WTC11 (cell line): ENCODE data around the gene HYAL1.

Experiments
- CBFB ChIP-seq: sonication (generic); formaldehyde crosslinking; IDR thresholded peaks from 2 replicates; pipeline ENCODE4 v1.8.1; 2022; ENCODE audit warnings: mild to moderate bottlenecking, low read depth, missing genetic modification reagents
- CTCF ChIP-seq: fragments of 200-600 bp; IDR thresholded peaks from 2 replicates; pipeline ENCODE4 v1.8.0; 2022; ENCODE audit warnings: antibody characterized with exemption
- IRF1 ChIP-seq: sonication (generic); formaldehyde crosslinking; IDR thresholded peaks from 2 replicates; pipeline ENCODE4 v1.8.0; 2023; ENCODE audit warnings: missing genetic modification reagents
- JAZF1 ChIP-seq: fragments of 250-450 bp; sonication (Bioruptor Pico); IDR thresholded peaks from 2 replicates; pipeline ENCODE4 v1.9.0; 2021; ENCODE audit warnings: moderate library complexity, mild to moderate bottlenecking, inconsistent platforms
- NR1H2 ChIP-seq: sonication (generic); formaldehyde crosslinking; IDR thresholded peaks from 2 replicates; pipeline ENCODE4 v1.9.0; 2021; ENCODE audit warnings: mild to moderate bottlenecking, moderate library complexity, missing genetic modification reagents
- RELA ChIP-seq: sonication (generic); formaldehyde crosslinking; IDR thresholded peaks from 2 replicates; pipeline ENCODE4 v1.8.1; 2022; ENCODE audit warnings: missing genetic modification reagents, mild to moderate bottlenecking, borderline replicate concordance
- USF2 ChIP-seq: sonication (generic); formaldehyde crosslinking; IDR thresholded peaks from 2 replicates; pipeline ENCODE4 v1.8.1; 2023; ENCODE audit warnings: mild to moderate bottlenecking, missing genetic modification reagents, moderate library complexity
- ZNF121 ChIP-seq: sonication (generic); formaldehyde crosslinking; IDR thresholded peaks from 2 replicates; pipeline ENCODE4 v1.8.0; 2023; ENCODE audit warnings: missing genetic modification reagents
- ZNF232 ChIP-seq: sonication (generic); formaldehyde crosslinking; IDR thresholded peaks from 2 replicates; pipeline ENCODE4 v1.8.0; 2022; ENCODE audit warnings: mild to moderate bottlenecking, missing genetic modification reagents
- ZNF281 ChIP-seq: sonication (generic); formaldehyde crosslinking; IDR thresholded peaks from 2 replicates; pipeline ENCODE4 v1.8.0; 2023; ENCODE audit warnings: mild to moderate bottlenecking, missing genetic modification reagents

- no peak for TF ChIP-seq CTCF
- TF ChIP-seq ZNF232 = no peak
- TF ChIP-seq RELA (CRISPR knock-in tag) = no peak
- no peak for TF ChIP-seq NR1H2
- no peak for TF ChIP-seq IRF1
- TF ChIP-seq USF2 (CRISPR knock-in tag) = no peak
- no peak for TF ChIP-seq CBFB (CRISPR knock-in tag)
- no peak for TF ChIP-seq ZNF281 (CRISPR knock-in tag)
- no peak for TF ChIP-seq ZNF121
- TF ChIP-seq JAZF1 (CRISPR knock-in tag) = no peak
Measured at GRCh38 chr3:50341537-50341936, 38.2 kb upstream of the HYAL1 start.
